LNCAP (cell line): ENCODE data around the gene MMAB.

Experiments
- CTCF ChIP-seq: fragments of 450-650 bp; IDR thresholded peaks from 2 replicates; pipeline ENCODE4 v1.5.1; 2017; ENCODE audit warnings: mild to moderate bottlenecking

The MMAB gene

GRCh38 chr12:109525279-109525585 is 48.1 kb downstream of the MMAB start:
- TF ChIP-seq CTCF = no peak

GRCh38 chr12:109524466-109525278 is 48.6 kb downstream of the MMAB start:
- TF ChIP-seq CTCF = no peak

- TF ChIP-seq CTCF = no peak
These were observed 49.8 kb downstream of the MMAB start for GRCh38 chr12:109523504-109523903.

GRCh38 chr12:109523071-109523470 is 50.2 kb downstream of the MMAB start:
- no peak for TF ChIP-seq CTCF

DNA sequence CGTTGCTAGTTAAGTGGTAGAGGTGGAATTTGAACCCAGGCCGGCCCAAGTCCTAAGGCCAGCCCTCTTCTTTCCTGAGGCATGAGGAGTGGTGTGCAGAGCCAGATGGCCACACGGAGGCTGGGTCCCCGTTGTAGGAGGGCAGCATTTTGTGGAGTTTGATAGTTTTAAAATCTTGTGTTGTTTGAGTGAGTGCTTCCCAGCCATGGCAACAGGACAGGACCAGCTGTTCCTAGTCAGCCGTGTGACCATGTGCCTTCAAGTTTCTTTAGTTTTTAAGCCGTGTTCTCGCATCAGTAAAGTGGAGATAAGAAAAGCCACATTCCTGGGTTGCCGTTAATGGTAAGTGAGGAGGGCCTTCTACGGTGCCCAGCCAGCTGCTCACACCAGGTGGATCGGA is 51.5 kb downstream of the MMAB start:
- TF ChIP-seq CTCF = no peak

GRCh38 chr12:109519787-109520186 is 53.5 kb downstream of the MMAB start:
- TF ChIP-seq CTCF = no peak

DNA sequence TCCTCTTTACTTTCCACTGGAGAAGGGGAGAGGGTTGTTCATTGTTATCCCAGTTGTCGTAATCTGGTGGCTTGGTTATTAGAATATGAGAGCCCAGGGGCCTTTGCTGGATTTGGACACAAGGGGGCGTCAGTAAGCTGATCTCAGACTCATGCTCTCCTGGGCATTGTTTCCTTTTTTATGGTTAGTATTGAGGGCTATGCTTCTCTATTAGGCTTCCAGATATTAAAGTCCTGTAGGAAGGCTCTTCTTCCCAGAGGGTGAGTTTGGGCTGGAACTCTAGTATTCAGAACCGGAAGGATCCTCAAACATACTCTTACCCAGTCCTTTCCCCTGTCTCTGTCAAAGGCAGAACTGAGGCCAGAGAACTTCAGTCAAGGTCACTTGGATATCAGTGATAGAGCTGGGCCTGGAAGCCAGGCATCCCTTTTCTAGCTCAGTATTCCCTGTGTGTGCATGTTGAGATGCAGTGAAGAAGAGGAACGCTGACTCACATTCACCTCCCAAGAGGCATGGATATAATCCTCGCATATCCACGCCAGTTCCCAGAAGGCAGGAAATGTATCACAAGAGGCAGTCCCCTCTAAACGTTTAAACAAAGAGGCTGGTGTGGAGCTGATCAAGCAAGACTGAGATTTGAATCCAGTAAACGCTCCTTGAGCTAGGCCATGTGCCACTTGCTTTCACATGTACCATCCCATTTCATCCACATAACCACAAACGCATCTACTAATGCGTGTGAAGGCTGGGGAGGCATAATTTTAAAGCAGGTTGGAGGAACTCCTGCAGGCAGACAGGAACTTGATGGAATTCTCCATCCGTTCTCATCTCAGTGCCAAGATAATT is 54.3 kb downstream of the MMAB start:
- peak; percentile 90 for TF ChIP-seq CTCF
